ENCODE results near the gene HIVEP3. TPM values are rescaled to one million over a fixed set of nuclear protein-coding genes. Genes with fewer than 3 reads are reported as not detected.

The HIVEP3 gene
- total RNA-seq, 1 experiment from 2014 or later = 1.4 TPM

DNA sequence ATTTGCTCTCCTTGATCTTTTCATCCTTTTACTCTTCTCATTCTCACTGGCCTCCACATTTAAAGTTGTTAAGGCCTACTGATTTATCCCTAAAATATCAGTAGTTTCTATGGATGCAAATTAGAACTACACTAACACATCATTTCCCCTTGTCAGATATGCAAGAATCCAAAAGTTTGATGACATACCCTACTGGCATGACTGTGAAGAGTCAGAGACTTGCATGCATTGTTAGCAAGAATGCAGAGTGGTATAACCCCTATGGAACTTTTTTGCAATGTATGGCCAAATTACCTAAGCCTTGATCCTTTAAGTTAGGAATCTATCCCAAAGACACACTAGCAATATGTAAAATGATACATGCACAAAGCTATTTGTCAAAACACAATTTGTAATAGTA is 23.6 kb upstream of the HIVEP3 start:
- Histone ChIP-seq H3K27ac (ENCODE audit: insufficient read length, low read depth, low read length) (no peak overlapping the region), H2BK5ac (ENCODE audit: insufficient read length, low read length) (no peak overlapping the region), H3K56ac (ENCODE audit: insufficient read length, low read depth, low read length) (no peak overlapping the region), H4K5ac (ENCODE audit: insufficient read length, low read depth, low read length) (no peak overlapping the region), H3K4me1 (ENCODE audit: insufficient read depth, low read length) (no peaks in the 10 kb centered on the region), H3K9ac (ENCODE audit: extremely low read depth, insufficient read length, low read length) (no peak overlapping the region), H3K14ac (ENCODE audit: insufficient read depth, low read length) (no peak overlapping the region), H3K79me2 (ENCODE audit: insufficient read depth, low read length) (no peaks in the 10 kb centered on the region), H3K9me3 (ENCODE audit: control insufficient read depth, low read depth, low read length) (no peaks in the 10 kb centered on the region), H2BK15ac (ENCODE audit: low read depth, low read length) (no peak overlapping the region), H2BK12ac (ENCODE audit: insufficient read length, low read depth, low read length) (no peak overlapping the region), H3K4ac (ENCODE audit: low read depth, low read length) (no peak overlapping the region), H3K4me2 (ENCODE audit: insufficient read depth, insufficient read length, low read length) (no peak overlapping the region), H4K91ac (ENCODE audit: insufficient read length, low read depth, low read length) (no peak overlapping the region), H2AFZ (ENCODE audit: low read length) (no peak overlapping the region), H2BK20ac (ENCODE audit: low read depth, low read length, poor library complexity, severe bottlenecking) (no peak overlapping the region), H2AK5ac (ENCODE audit: insufficient read length, low read length) (no peak overlapping the region), H3K23me2 (ENCODE audit: insufficient read length, low read depth, low read length, poor library complexity, severe bottlenecking) (no peaks in the 10 kb centered on the region), H3T11ph (ENCODE audit: low read length) (no peak overlapping the region), H2BK120ac (ENCODE audit: low read depth, low read length, poor library complexity, severe bottlenecking) (no peak overlapping the region), H3K27me3 (ENCODE audit: insufficient read depth, low read length) (no peaks in the 10 kb centered on the region), H3K18ac (ENCODE audit: insufficient read length, low read depth, low read length) (no peak overlapping the region), H3K23ac (ENCODE audit: insufficient read length, low read depth, low read length) (no peak overlapping the region), H4K20me1 (ENCODE audit: control insufficient read depth, insufficient read depth, insufficient read length) (no peaks in the 10 kb centered on the region), H4K8ac (replicated peaks; ENCODE audit: insufficient read length, low read depth, low read length) (no peak overlapping the region), H3K79me1 (ENCODE audit: insufficient read depth, low read depth, low read length, poor library complexity, severe bottlenecking) (no peaks in the 10 kb centered on the region)
- H3K27ac Mint-ChIP-seq = no peak overlapping the region
- H3K36me3 Mint-ChIP-seq (ENCODE audit: insufficient read depth in 1 of 3, low read depth in 3 of 3) = peaks cover 0 to 5% (median 0%) of the 10 kb centered on the region in 3 experiments; a peak in 1 of 7 replicates
- DNase-seq = no peak
- H3K9me3 Mint-ChIP-seq = peaks cover 9 to 15% of the 10 kb centered on the region in 2 experiments
- H3K4me1 Mint-ChIP-seq = no peaks in the 10 kb centered on the region
- peaks cover 3% of the 10 kb centered on the region for H3K27me3 Mint-ChIP-seq (ENCODE audit: low read depth)
- no peak overlapping the region for H3K4me3 Mint-ChIP-seq
- TF ChIP-seq, protein P1, sequence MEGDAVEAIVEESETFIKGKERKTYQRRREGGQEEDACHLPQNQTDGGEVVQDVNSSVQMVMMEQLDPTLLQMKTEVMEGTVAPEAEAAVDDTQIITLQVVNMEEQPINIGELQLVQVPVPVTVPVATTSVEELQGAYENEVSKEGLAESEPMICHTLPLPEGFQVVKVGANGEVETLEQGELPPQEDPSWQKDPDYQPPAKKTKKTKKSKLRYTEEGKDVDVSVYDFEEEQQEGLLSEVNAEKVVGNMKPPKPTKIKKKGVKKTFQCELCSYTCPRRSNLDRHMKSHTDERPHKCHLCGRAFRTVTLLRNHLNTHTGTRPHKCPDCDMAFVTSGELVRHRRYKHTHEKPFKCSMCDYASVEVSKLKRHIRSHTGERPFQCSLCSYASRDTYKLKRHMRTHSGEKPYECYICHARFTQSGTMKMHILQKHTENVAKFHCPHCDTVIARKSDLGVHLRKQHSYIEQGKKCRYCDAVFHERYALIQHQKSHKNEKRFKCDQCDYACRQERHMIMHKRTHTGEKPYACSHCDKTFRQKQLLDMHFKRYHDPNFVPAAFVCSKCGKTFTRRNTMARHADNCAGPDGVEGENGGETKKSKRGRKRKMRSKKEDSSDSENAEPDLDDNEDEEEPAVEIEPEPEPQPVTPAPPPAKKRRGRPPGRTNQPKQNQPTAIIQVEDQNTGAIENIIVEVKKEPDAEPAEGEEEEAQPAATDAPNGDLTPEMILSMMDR (conservative IDR thresholded peaks at IDR 0.05) = no peak

All from H9 (cell line).